ENCODE data around the gene SCYL1.

- TF ChIP-seq CTCF (IDR thresholded peaks at IDR 0.05; ENCODE audit: low read length) (no peak), EZH2phosphoT487 (IDR thresholded peaks at IDR 0.05; ENCODE audit: low read length) (no peak)
Measured at GRCh38 chr11:65556470-65557279, 31.8 kb downstream of the SCYL1 start.

All from MM.1S (cell line).